Testis (tissue), 2 donors: ENCODE data around the gene CDC14A.

ENCODE experiments used
- POLR2A ChIP-seq: fragments of 450-650 bp; IDR thresholded peaks from one replicate; pipeline ENCODE4 v1.6.1; 2017; ENCODE audit warnings: antibody characterized with exemption, mild to moderate bottlenecking, moderate library complexity
- TF ChIP-seq, protein P1 (sequence below), 3 experiments: fragments of 450-650 bp in 2 of 3; fragments of 200-600 bp in 1 of 3; sonication (generic) in 1 of 3; IDR thresholded peaks; one replicate each; pipeline ENCODE4 v1.5.1; 2016 to 2019; ENCODE audit warnings: antibody characterized with exemption in 3 of 3, mild to moderate bottlenecking in 2 of 3, moderate library complexity in 1 of 3

DNA sequence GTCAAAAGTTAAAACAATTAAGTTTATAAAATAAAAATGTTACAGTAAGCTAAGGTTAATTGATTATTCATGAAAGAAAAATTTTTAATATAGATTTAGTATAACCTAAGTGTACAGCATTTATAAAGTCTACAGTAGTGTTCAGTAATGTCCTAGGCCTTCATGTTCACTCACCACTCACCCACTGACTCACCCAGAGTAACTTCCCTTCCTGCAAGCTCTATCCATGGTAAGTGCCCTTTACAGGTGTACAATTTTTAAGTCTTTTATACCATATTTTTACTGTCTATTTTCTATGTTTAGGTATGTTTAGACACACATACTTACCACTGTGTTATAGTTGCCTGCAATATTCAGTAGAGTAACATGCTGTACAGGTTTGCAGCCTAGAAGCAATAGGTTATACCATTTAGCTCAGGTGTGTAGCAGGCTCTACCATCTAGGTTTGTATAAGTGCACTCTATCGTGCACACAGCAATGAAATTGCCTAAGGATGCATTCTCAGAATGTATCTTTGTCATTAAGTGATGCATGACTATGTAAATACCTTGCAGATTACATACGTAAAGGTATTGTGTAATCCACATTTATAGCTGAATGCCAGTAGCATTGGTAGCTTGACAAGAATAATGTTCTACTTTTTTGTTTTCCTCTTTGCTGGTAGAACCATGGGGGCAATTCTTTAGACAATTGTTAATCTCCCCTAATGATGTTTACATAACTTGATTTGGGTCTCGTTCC lies 149.9 kb downstream of the CDC14A start:
- TF ChIP-seq, protein P1, sequence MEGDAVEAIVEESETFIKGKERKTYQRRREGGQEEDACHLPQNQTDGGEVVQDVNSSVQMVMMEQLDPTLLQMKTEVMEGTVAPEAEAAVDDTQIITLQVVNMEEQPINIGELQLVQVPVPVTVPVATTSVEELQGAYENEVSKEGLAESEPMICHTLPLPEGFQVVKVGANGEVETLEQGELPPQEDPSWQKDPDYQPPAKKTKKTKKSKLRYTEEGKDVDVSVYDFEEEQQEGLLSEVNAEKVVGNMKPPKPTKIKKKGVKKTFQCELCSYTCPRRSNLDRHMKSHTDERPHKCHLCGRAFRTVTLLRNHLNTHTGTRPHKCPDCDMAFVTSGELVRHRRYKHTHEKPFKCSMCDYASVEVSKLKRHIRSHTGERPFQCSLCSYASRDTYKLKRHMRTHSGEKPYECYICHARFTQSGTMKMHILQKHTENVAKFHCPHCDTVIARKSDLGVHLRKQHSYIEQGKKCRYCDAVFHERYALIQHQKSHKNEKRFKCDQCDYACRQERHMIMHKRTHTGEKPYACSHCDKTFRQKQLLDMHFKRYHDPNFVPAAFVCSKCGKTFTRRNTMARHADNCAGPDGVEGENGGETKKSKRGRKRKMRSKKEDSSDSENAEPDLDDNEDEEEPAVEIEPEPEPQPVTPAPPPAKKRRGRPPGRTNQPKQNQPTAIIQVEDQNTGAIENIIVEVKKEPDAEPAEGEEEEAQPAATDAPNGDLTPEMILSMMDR (IDR thresholded peaks at IDR 0.05): no peak
- no peak for TF ChIP-seq POLR2A
